Fibroblast of lung (primary cell): ENCODE data around the gene CCDC175. TPM values are rescaled to one million over a fixed set of nuclear protein-coding genes. Genes with fewer than 3 reads are reported as not detected.

Source experiments
- DNase-seq, 2 donors: peaks; one replicate each; pipeline versions ENCODE4 v3.0.0 to v3.0.0-alpha.2; 2010; ENCODE audit warnings: low read depth in 2 of 2
- H2AFZ ChIP-seq: 2 replicates; pipeline ENCODE4 v1.5.1; 2012; ENCODE audit warnings: low read length, control low read depth, inconsistent platforms
- H3K27ac ChIP-seq: 2 replicates; pipeline ENCODE4 v1.5.1; 2011; ENCODE audit warnings: low read length, control low read depth; ENCODE audit not compliant: insufficient read depth
- H3K27me3 ChIP-seq: 2 replicates; pipeline ENCODE4 v1.5.1; 2011; ENCODE audit warnings: mild to moderate bottlenecking, low read length; ENCODE audit not compliant: control insufficient read depth, insufficient read depth
- H3K36me3 ChIP-seq: 2 replicates; pipeline ENCODE4 v1.5.1; 2011; ENCODE audit warnings: low read length; ENCODE audit not compliant: control insufficient read depth, insufficient read depth
- H3K4me1 ChIP-seq: 2 replicates; pipeline ENCODE4 v1.5.1; 2011; ENCODE audit warnings: low read length; ENCODE audit not compliant: control insufficient read depth, insufficient read depth; ENCODE audit errors: extremely low read depth
- H3K4me2 ChIP-seq: 2 replicates; pipeline ENCODE4 v1.5.1; 2011; ENCODE audit warnings: low read length, control low read depth; ENCODE audit not compliant: insufficient read depth; ENCODE audit errors: extremely low read depth
- H3K4me3 ChIP-seq, 4 experiments: fragments of 200-600 bp in 1 of 4; sonication (generic) in 1 of 4; replicated peaks in 1 of 4; 2 replicates each; pipeline ENCODE4 v1.5.1; 2011 to 2016; ENCODE audit warnings: low read length in 4 of 4, low read depth in 3 of 4, mild to moderate bottlenecking in 3 of 4, control low read depth in 2 of 4, inconsistent platforms in 1 of 4, mixed read lengths in 1 of 4; ENCODE audit not compliant: insufficient read depth in 1 of 4; ENCODE audit errors: control extremely low read depth in 1 of 4
- H3K79me2 ChIP-seq: 2 replicates; pipeline ENCODE4 v1.5.1; 2012; ENCODE audit warnings: mild to moderate bottlenecking, low read length, inconsistent platforms; ENCODE audit not compliant: control insufficient read depth, insufficient read depth
- H3K9ac ChIP-seq: 2 replicates; pipeline ENCODE4 v1.5.1; 2011; ENCODE audit warnings: mild to moderate bottlenecking, low read length, control low read depth; ENCODE audit not compliant: insufficient read depth
- H3K9me3 ChIP-seq: 2 replicates; pipeline ENCODE4 v1.5.1; 2012; ENCODE audit warnings: low read depth, low read length; ENCODE audit not compliant: control insufficient read depth, insufficient read depth
- H4K20me1 ChIP-seq: 2 replicates; pipeline ENCODE4 v1.5.1; 2011; ENCODE audit warnings: low read length; ENCODE audit not compliant: control insufficient read depth, insufficient read depth; ENCODE audit errors: extremely low read depth
- EZH2 ChIP-seq: IDR thresholded peaks from 2 replicates; pipeline ENCODE4 v1.5.1; 2012; ENCODE audit warnings: low read length, control low read depth, mild to moderate bottlenecking; ENCODE audit errors: missing control alignments
- polyA plus RNA-seq, 2 donors: library from polyadenylated mRNA; depleted of rRNA in 1 of 2; stranded (reverse) in 1 of 2; unstranded in 1 of 2; fragments of >200 nt; gene quantifications; 2 replicates each; pipeline ENCODE4 v1.2.1, GENCODE V29; 2011 to 2012; ENCODE audit warnings: missing spikeins in 1 of 2
- total RNA-seq: library from RNA; depleted of rRNA; stranded (reverse); fragments of >200 nt; gene quantifications from 2 replicates; pipeline ENCODE4 v1.2.1, GENCODE V29; 2014
- TF ChIP-seq, protein P1 (sequence below), 2 donors: IDR thresholded peaks in 1 of 2; conservative IDR thresholded peaks in 1 of 2; 1 replicate in 1 of 2; 2 replicates in 1 of 2; pipeline ENCODE4 v1.5.1; 2011 to 2012; ENCODE audit warnings: low read length in 2 of 2, control low read depth in 1 of 2, inconsistent platforms in 1 of 2, low read depth in 1 of 2, mild to moderate bottlenecking in 1 of 2

The CCDC175 gene
- total and polyA plus RNA-seq, 2 donors (not counting 1 experiment from before 2014, with no cell fraction given): not detected

DNA sequence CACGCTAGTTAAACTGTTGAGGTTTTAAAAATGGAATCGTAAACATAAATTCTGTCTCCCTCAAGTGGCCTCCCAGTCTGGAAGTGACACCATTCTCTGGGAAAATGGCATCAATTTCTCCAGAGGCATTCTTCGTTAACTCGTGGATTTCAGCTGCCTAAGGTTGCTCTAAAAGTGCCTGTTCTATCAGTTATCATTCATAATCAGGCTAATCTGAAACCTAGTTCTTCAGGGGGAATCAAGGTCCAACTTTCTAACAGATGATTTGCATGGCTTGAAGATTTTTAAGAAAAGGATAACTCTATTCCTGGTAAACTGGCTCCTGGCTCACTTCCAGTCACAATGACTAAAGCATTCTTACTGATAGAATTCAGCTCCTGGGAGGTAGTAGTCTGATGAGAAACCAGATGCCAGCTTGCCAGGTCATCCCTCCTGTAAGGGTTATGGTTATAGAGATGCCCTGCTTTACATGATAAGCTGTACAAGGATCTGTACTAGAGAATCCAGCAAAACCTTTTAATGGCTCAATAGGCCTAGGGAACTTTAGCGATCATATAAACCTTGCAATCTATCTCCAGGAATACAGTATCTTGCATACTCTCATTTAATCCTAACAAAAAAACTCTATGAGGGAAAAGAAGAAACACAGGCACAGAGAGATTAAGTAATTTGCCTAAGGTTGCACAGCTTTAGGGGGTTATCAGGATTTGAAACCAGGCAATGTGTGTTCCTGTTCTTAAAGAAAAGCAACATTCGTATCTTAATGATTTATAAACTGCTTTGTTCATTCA is 93.9 kb downstream of the CCDC175 start:
- Histone ChIP-seq H3K36me3 (no peaks in the 10 kb centered on the region), H3K4me1 (peaks cover 3% of the 10 kb centered on the region), H4K20me1 (no peaks in the 10 kb centered on the region), H3K4me3 (peak overlapping the region; percentile 80 to 97 (median 90)), H3K79me2 (peaks cover 57% of the 10 kb centered on the region), H3K27me3 (no peaks in the 10 kb centered on the region), H2AFZ (no peak overlapping the region), H3K9ac (peak overlapping the region; percentile 95), H3K9me3 (no peaks in the 10 kb centered on the region), H3K4me2 (peak overlapping the region; percentile 76), H3K27ac (peak overlapping the region; percentile 98)
- no peak for TF ChIP-seq EZH2
- TF ChIP-seq, protein P1, sequence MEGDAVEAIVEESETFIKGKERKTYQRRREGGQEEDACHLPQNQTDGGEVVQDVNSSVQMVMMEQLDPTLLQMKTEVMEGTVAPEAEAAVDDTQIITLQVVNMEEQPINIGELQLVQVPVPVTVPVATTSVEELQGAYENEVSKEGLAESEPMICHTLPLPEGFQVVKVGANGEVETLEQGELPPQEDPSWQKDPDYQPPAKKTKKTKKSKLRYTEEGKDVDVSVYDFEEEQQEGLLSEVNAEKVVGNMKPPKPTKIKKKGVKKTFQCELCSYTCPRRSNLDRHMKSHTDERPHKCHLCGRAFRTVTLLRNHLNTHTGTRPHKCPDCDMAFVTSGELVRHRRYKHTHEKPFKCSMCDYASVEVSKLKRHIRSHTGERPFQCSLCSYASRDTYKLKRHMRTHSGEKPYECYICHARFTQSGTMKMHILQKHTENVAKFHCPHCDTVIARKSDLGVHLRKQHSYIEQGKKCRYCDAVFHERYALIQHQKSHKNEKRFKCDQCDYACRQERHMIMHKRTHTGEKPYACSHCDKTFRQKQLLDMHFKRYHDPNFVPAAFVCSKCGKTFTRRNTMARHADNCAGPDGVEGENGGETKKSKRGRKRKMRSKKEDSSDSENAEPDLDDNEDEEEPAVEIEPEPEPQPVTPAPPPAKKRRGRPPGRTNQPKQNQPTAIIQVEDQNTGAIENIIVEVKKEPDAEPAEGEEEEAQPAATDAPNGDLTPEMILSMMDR (conservative IDR thresholded peaks at IDR 0.05 in 1 of 2, IDR thresholded peaks at IDR 0.05 in 1 of 2; ENCODE audit: low read depth in 1 of 2, low read length in 2 of 2): no peak
- peak; percentile 79 to 95 for DNase-seq

DNA sequence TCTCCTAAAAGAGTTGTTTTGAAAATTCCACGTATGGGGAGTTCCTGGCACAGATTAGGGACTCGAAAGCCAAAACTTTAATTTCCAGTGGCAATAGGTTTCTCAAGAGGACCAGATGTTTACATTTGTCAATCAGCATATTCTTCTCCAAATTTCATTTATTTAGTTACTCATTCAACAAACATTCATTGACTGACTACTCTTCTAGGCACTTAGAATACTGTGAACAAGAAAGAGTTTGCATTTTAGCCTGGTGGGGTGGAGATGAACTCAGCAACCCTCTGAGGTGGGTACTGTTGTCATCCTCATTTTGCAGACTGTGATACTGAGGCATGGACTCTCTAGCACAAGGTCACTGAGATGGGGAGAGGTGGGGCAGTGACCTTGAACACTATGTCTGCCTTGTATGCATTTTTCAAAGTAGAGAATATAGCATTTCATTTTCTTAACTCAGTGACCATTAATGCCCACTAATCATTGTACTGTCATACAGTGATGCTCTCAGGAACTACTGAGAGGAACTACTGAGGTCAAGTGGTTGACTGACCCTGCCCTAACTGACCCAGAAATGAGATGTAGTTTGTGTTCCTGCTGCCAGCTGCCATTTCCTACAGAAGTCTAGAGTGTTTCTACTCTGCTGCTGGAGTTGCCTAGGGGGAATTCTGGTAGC is 94.6 kb downstream of the CCDC175 start:
- Histone ChIP-seq H3K27ac (peak overlapping the region; percentile 98), H4K20me1 (no peaks in the 10 kb centered on the region), H3K79me2 (peaks cover 54% of the 10 kb centered on the region), H3K4me3 (peak overlapping the region; percentile 36 to 91 (median 85)), H3K9me3 (no peaks in the 10 kb centered on the region), H3K27me3 (no peaks in the 10 kb centered on the region), H2AFZ (no peak overlapping the region), H3K36me3 (no peaks in the 10 kb centered on the region), H3K4me2 (peak overlapping the region; percentile 76), H3K4me1 (peaks cover 3% of the 10 kb centered on the region), H3K9ac (peak overlapping the region; percentile 30)
- peak; percentile 71 to 87 for DNase-seq
- TF ChIP-seq, protein P1 (conservative IDR thresholded peaks at IDR 0.05 in 1 of 2, IDR thresholded peaks at IDR 0.05 in 1 of 2; ENCODE audit: low read depth in 1 of 2, low read length in 2 of 2): no peak
- TF ChIP-seq EZH2: no peak

DNA sequence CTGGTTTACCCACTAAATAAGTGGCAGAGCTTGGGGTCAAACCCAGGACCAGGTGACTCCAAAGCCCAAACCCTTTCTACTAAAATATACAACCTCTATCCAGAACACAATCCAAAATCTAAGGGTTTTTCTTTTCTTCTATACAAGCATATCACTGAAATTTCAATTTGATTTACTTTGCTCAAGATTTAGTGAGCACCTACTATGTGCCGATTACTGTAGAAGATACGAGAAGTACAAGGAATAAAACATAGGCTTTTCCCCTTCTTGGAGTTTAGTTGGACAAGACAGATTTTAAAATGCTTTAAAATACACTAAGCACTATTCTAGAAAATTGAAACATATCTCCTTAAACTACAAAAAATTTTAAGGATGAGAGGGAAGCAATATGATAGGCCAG is 95.2 kb downstream of the CCDC175 start:
- H3K27me3 ChIP-seq: no peaks in the 10 kb centered on the region
- peak overlapping the region; percentile 39 for H3K4me2 ChIP-seq
- no peaks in the 10 kb centered on the region for H3K9me3 ChIP-seq
- no peaks in the 10 kb centered on the region for H4K20me1 ChIP-seq
- H3K4me1 ChIP-seq: peaks cover 3% of the 10 kb centered on the region
- H3K4me3 ChIP-seq: peak overlapping the region in 2 of 4 experiments; percentile 90 to 91
- H2AFZ ChIP-seq: no peak overlapping the region
- no peaks in the 10 kb centered on the region for H3K36me3 ChIP-seq
- H3K9ac ChIP-seq: no peak overlapping the region
- H3K79me2 ChIP-seq: peaks cover 49% of the 10 kb centered on the region
- no peak for DNase-seq
- peak overlapping the region; percentile 29 for H3K27ac ChIP-seq
- no peak for TF ChIP-seq EZH2
- TF ChIP-seq, protein P1 (conservative IDR thresholded peaks at IDR 0.05 in 1 of 2, IDR thresholded peaks at IDR 0.05 in 1 of 2; ENCODE audit: low read depth in 1 of 2, low read length in 2 of 2): no peak
